Cardiac septum (tissue), 1 donor: Measurements from ENCODE around the gene CYSTM1. TPM values are rescaled to one million over a fixed set of nuclear protein-coding genes. Genes with fewer than 3 reads are reported as not detected.
A peak's percentile ranks its signal among the peaks of the same experiment; 100 is the strongest.

Experiments used
- DNase-seq: peaks from one replicate; pipeline ENCODE4 v3.0.0-alpha.2; 2020; ENCODE audit warnings: low spot score
- intact Hi-C: fragments of 100-400 bp; cut with DNase I; formaldehyde crosslinking; loops from one replicate; pipeline ENCODE4 v1.14.0; 2022
- total RNA-seq: library from RNA; stranded (reverse); fragmentation: NEBNext Ultra II Directional; extraction: Animal tissue kit (Norgen Biotek cat#: 25700); gene quantifications from one replicate; pipeline ENCODE4 v1.2.1, GENCODE V29; 2021
- donor health status: DM: no; HTN: no; CAD: no.

CYSTM1 gene
- total RNA-seq, 1 donor from 2014 or later: 111 TPM

DNA sequence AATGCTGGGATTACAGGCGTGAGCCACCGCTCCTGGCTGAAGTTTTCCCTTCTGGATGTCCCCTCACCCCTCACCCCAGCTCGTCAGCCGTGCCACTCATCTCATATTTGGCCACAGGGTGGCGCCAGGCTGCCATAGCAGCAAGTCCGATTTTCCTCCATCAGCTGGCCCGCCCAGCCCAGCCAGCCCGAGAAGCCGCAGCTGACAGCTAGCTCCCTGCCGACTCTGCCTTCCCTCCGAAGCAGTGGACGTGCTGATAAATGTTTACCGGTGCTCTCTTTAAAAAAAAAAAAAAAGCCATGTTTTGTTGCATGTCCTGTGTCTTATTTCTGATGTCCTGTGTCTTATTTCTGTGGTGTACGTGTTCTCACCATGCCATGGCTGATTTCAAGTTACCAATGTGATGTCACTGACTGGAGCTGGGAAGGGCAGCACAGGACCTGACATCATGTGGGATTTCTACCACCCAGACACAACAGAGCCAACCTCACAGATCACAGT lies 69.6 kb downstream of the CYSTM1 start:
- intact Hi-C loops: loop anchor here (1.0 to 5.0 kb wide), 4 partner anchors 43 to 107 kb away; partner anchors contain the start of gene HBEGF
- peak; percentile 94 for DNase-seq

DNA sequence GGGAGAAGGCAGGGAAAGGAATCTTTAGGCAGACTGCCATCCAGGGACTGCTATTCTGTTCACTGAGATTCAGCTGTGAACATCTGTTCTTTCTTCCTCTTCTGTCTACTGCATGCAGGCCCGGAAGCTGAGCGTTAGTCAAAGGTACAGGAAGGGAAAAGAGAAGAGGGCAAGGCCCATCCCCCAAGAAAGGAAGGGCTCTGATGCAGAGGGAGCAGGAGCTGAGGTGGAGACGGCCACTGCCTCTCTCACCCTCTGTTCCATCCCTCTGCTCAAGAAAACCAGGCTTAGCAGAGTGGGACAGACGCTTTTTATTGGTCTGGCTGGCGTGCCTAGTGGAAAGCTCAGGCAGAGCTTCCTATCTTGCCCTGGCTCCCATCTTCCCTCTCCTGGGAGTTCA lies 70.4 kb downstream of the CYSTM1 start:
- DNase-seq: peak; percentile 65
- intact Hi-C loops: loop anchor here (5.0 kb wide), 1 partner anchor 42 kb away; no protein-coding TSS in a partner anchor

DNA sequence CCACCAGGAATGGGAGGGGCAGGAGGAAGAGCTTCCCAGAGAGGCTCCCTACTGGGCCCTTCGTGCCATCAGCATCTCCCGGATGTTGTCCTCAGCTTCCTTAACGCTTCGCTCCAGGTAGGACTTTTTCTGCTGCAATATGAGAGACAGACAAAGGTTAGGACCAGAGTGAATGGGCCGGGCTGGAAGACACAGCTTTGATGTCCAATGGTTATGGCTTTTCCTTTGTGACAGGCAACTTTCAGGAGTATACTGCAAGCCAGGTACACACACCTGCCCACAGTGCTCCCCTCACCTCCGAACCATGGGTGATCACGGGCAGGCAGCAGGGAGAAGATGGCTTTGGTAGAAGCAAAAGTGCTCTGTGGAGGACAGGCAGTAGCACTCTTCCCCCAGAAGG lies 70.9 kb downstream of the CYSTM1 start:
- intact Hi-C loops: loop anchor here (5.0 kb wide), 1 partner anchor 41 kb away; no protein-coding TSS in a partner anchor
- peak; percentile 69 for DNase-seq

DNA sequence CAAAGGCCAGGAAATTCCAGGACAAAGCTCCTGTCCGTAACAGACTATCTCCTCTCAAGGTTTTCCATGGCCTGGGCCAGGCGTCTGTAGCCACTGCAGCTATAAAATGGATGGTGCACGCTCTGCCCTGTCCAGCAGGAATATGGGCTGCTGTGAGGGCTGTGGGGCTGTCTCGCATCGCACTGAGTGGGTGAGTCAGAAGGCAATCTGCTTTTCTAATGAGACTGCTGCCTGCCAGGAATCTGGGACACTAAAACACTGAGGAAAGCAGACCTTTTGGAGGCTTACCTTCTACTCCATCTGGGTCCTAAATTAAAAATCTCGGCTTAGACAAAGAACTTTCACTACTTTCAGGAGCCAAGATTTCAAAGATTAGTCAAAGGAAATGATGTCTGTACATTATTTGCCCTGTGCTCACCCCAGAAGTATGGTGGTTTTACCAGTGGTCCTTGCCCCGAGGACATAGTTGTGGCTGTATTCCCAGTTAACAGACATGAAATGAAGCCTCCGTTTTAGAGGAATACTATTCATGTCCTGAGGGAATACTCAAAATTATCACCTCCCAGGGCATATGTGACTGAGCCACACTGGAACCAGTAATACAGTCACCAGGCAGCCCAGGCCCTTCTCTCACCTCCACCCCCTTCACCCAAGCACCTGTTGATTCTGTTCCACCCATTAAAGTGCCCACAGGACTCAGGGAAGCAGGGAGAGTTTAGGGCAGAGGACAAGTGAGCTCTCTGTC lies 71.6 kb downstream of the CYSTM1 start:
- intact Hi-C loops: loop anchor here (5.0 kb wide), 1 partner anchor 41 kb away; no protein-coding TSS in a partner anchor
- DNase-seq: peak; percentile 80

DNA sequence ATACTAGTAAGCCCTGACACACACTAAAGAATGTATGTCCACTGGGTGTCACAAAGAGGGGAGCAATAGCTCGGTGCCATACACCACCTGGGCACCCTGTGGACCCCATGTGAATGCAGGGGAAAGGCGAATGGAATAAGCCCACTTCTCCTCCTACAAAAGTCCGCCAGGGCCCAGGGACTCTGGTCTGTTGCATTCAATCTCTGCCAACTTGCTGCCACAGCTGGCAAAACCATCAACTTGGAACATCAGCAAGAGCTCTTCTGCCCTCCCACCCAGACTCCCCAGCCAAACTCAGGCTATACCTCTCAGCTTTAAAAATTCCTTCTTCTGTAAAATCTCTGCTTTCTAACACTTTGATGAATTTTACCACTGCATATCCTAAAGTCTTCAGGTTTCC lies 73.4 kb downstream of the CYSTM1 start:
- peak; percentile 53 for DNase-seq
- intact Hi-C loops: loop anchor here (5.0 kb wide), 1 partner anchor 39 kb away; no protein-coding TSS in a partner anchor

DNA sequence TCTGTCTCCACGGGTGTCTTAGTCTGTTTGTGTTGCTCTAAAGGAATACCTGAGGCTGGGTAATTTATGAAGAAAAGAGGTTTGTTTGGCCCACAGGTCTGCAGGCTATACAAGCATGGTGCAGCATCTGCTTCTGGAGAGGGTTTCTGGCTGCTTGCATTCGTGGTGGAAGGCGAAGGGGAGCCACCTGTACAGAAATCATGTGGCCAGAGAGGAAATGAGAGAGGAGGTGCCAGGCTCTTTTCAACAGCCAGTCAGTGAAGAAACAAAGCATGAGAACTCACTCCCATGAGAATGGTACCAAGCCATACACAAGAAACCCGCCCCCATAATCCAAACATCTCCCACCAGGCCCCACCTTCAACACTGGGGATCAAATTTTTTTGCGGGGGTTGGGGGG lies 74.5 kb downstream of the CYSTM1 start:
- DNase-seq: peak; percentile 41
- intact Hi-C loops: loop anchor here (5.0 kb wide), 1 partner anchor 38 kb away; no protein-coding TSS in a partner anchor

DNA sequence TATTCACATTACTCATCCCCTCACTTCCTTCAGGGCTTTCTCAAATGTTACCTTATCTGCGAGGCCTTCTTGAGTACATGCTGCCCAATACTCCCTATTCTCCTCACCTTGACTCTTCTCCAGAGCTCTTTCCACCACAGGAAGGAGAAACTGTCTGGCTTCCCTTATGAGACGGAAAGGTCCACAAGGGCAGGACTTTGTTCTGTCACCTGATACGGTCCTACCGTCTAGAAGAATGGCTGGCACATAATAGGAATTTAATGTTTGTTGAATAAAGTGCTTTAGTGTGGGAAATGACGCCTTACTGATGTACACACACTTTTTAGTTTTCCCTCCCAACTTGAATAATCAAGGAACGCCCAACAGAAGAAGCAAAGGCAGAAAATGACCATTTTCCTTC lies 75.4 kb downstream of the CYSTM1 start:
- intact Hi-C loops: no loop called here

DNA sequence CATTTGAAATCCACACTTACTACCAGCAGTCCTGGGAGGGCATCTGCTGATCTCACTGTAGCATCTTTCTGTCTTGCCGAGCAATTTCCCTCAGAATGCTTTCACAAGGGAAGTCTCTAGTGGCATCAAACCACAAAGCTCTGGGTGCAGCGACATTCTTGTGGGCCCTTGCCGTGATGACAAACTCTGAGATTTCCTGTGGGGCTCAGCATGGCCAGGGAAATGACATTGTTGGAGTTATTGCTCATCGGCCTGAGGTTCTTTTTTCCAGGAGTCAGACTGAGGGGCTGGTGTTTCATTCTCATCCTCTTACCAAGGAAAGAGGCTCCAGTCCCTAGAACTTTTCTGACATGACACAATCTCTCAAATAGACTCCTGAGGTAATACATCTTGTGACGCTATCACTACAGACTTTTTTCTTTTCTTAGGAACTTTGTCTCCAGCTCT lies 76.6 kb downstream of the CYSTM1 start:
- peak; percentile 75 for DNase-seq
- intact Hi-C loops: no loop called here

More for the DNA sequence above, 75.4 kb downstream of the CYSTM1 start:
- DNase-seq: no peak

DNA sequence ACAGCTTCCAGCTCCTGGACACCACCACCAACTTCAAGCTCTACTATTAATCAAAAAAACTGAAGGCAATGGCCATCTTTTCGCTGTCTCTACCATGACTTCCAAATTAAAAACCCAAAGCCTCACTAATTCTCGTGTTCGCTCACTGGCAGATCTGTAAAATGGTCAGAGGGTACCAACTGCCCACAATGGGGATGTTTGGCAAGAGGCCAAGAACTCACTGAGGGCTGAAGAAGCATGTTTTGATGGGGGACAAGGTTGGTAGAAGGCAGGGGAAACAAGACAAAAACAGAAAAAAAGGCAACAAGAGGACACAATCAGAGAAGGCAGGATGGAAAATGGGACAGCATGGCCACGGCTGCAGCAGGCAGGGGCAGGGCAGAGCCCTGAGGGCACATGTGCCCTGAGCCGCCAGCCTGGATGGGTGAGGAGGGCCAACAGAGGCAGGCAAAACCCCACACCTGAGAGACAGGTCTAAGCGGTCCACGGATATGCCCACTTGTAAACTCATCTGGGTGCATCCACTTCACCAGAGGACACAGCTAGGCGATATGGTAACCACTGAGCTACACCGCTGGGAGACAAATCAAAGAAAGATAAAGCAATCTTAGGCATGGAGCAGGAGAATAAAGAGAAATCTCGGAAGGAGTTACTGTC lies 77.6 kb downstream of the CYSTM1 start:
- intact Hi-C loops: no loop called here
- no peak for DNase-seq

DNA sequence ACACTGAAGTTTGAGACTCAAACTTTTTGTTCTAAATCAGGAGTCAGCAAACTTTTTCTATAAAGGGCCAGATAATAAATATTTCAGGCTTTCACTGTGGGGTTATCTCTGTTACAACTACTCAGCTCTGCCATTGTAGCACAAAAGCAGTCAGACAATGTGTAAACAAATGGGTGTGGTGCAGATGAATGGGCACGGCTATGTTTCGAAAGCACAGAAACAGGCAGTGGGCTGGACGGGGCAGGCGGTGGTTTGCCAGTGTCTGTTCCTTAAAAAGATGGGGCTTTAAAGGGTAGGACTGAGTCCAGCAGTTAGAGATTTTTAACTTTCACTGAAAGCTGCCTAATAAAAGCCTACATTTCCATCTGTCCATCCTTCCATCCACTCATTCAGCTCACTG lies 79.0 kb downstream of the CYSTM1 start:
- no peak for DNase-seq
- intact Hi-C loops: no loop called here

DNA sequence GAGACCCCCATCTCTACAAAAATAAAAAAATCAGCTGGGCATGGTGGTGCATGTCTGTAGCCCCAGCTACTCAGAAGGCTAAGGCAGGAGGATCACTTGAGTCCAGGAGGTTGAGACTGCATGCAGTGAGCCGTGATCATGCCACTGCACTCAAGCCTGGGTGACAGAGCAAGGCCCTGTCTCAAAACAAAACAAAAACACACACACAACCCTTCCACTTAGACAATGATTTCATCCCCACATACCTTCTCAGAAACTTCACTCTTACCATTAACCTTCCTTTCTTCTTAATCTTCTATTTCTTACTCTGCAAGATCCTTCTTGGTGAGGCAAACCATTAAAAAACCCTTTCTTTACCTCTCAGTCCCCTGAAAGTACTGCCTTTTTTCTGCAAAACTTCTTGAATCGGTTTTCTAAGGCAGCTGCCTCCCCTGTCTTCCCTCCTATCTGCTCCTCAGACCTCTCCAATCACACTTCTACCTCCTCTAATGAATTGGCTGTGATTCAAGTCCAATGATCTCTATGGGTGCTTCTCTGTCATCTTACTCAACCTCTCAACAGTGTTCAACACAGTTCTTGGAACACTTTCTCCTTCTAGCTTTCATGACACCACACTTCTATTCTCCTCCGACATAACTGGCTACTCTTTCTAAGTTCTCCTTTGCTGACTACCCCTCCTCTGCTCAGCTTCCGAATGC lies 80.6 kb downstream of the CYSTM1 start:
- intact Hi-C loops: no loop called here

DNA sequence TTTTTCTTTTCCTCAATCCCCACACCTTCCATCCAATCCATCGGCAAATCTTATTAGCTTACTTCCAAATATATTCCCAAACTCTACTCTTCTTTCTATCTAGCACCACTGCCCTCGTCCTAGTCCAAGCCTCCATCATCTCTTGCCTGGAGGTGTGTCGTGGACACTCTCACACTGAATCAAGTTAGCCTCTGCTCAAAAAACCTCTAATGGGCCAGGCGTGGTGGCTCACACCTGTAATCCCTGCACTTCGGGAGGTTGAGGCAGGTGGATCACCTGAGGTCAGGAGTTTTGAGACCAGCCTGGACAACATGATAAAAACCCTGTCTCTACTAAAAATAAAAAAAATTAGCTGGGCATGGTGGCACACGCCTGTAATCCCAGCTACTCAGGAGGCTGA lies 81.7 kb downstream of the CYSTM1 start:
- no peak for DNase-seq
- intact Hi-C loops: no loop called here

More for the DNA sequence above, 80.6 kb downstream of the CYSTM1 start:
- no peak for DNase-seq

DNA sequence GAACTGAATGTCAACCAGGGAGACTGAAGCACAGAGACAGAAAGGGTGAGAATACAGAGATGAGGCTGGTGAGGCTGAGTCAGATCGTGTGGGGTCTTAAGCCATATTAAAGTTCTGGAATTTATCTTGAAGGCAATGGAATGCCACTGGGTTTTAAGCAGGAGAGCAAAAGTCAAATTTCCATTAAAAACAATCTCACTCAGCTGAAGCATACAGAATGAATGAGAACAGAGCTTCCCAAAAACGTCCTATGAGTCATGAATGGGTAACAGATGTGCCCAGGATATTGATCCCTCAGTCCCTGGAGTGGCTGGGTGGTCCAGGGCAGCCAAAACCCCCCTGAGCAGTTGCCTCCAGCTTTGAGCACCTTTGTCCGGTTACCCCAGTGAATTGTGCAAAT lies 83.0 kb downstream of the CYSTM1 start:
- intact Hi-C loops: no loop called here
- DNase-seq: no peak

DNA sequence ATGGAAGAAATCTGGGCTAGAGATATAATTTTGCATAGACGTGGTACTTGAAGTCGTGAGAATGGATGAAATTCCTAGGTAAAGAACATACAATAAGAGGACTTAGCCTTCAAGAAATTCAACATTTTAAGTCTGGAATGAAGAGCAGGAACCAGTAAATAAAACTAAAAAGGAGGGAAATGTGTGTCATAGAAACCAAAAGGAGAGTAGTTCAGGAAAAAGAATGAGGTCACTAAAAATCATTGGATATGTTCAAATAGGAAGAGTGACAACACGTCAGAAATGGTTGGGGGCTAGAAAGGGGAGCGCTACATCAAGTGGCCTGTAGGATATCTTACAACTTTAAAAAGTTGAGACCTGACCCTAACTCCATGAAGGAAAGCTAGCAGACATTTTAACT lies 83.9 kb downstream of the CYSTM1 start:
- intact Hi-C loops: no loop called here
- no peak for DNase-seq

DNA sequence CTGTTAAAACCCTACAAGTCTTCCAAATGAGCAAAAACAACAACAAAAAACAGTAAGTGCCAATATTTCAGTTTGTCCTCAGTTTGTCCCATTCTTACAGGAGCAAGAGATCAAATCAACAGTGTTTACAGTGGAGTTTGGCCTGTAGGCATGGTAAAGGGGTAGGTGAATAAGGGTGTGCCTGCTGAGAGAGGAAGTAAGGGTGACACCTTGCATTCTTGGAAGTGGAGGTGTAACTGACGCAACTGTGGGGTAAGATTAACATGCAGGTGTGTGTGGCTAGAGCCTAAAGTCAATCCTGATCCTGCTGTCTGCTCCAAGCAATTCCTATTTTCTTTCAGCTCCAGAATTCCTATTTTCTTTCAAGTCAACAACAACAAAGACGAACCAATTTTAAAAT lies 84.5 kb downstream of the CYSTM1 start:
- DNase-seq: no peak
- intact Hi-C loops: no loop called here

DNA sequence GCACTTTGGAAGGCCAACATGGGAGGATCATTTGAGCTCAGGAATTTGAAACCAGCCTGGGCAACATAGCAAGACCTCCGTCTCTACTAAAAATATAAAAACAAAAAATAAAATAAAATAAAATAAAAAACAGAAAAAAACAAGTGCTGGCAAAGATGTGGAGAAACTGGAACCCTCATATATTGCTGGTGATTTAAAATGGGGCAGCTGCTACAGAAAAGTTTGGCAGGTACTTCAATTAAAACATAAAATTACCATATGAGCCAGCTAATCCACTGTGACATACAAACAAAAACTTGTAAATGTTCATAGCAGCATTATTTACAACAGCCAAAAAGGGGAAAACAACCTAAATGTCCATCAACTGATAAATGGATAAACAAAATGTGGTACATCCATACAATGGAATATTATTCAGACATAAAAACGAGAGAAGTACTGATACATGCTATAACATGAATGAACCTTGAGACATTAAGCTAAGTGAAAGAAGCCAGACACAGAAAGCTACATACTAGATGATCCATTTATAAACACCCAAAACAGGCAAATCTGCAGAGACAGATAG lies 85.2 kb downstream of the CYSTM1 start:
- intact Hi-C loops: no loop called here
- DNase-seq: no peak

DNA sequence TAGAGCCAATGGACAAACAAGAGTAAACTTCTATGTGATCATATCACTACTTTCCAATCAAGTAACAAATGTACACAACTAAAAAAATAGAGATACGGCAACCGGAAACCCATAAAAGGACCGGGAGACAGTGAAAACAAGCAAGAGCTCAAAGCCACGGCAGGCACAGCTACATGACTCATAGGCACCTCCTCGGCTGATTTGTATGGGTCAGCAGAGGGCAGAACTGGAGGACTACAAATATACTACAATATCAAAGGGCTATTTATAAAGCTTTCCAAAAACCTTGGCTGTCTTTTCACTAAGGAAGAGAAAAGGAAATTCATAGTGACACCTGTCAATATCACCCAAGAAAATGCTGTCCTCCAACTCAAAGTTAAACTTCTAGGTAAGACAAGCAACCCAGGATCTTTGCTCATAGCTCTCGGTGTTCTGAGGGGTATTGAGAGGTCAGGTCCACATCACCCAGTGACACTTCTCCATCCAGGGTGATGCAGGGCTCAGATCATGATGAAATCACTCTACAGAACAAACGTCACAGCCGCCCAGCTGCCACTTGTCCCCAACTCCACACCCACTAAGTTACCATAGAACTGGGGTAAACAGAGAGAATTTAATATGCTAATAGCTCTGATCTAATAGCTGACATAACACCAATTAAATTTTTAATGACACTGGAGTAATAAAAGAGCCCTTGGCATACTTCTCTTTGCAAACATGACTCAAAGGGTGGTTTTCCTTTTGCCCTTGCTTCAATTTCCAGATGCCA lies 86.6 kb downstream of the CYSTM1 start:
- intact Hi-C loops: no loop called here

DNA sequence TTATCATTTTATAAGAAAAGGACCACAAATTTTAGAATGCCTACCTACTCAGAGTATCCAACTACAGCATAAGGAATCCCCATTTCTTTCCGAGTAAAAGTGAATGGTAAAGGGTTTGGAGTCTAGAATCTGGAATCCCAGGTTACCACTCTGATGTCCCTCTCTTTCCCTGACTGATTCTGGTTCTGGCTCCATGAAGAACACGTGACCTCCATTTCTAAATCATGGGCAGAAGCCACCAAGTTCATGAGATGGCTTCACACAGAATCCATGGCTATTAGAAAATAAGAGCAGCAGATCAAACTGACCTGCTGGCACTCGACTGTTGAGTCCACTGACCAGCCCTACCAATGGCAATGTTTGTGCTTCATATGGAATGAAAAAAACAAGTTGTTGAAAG lies 87.2 kb downstream of the CYSTM1 start:
- no peak for DNase-seq
- intact Hi-C loops: no loop called here

More for the DNA sequence above, 86.6 kb downstream of the CYSTM1 start:
- peak; percentile 83 for DNase-seq

DNA sequence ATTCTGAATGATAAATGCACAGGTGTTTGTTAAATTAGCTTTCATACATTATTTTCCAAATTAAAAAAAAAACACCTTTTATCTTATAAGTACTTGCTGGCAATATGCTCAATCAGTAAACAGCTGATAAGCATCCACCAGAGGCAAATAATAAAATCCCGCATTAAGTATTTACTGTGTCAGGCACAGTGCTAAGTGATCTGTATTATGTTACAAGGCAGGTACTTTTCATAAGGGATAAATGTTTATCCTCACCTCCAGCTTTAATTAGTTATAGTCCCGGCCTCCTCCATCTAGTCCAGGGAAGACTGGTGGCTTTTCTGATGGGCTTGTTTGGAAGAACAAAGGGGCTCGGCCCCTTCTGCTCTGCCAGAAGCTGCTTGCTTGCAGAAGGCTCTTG lies 87.9 kb downstream of the CYSTM1 start:
- intact Hi-C loops: no loop called here
- DNase-seq: no peak
